ENCODE measurements around the gene RAD51.

RAD51 gene

DNA sequence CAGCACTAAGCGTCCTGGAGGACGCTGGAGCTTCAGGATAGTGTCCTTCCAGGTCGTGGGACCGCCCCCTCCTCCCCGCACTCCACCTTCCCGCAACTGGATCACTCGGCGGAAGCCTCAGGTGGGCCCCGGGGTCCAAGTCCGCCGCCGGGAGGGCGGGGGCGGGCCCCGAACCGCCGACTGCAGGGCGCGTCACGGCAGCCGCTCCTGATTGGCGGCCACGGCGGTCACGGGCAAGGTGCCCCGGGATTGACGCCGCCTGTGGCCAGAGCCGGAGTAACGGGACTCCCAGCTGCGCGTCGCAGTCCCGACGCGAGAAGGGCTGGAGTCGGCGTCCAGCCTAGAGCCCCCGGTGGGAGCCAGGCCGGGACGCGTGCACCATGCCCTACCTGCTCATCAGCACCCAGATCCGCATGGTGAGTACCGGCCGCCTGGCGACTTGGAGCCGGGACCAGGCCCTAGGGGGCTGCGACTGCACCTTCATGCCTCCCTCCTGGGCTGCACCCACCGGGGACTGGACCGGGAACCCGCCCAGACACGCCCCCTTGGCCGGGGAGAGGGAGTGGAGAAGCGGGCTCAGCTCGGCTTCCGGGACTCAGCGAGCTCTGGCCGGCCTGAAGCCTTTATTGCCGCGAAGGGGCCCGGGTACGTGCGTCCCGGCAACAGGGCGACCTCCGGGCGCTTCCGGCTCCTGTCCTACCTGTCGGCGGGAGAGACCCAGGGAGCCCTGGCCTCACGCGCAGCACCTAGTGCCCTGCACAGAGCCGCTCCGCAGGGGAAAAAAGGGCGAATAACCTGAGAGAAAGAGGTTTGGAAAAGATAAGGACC is 69.0 kb downstream of the RAD51 start, which contains the start of gene GCHFR:
Gene GCHFR (plus strand): TSS at position 268 of the 828 bp plus-strand sequence. CDS start 113 bp downstream, at position 381.
- no peak for DNase-seq

DNA sequence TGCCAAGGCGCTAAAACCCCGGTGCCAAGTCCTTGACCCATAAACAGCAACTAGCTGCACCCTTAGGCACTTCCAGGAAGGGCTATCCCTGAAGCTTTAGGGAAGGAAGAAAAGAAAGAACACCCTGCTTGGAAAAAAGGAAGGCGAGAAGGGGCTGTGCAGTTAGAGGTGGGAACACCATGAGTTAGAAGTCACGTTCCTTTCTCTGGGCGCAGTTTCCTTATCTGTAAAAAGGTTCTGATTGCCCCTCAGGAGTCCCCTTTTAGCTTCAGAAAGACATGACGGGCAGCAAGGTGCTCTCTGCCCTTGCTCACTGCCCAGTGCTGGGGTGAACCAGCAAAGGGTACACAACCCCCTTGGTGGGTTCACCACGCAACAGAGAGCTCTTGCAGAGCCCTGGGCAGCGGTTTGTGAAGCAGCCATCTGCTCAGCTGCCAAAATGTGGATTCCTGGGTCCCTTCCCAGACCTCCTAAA is 69.7 kb downstream of the RAD51 start:
- no peak for DNase-seq

DNA sequence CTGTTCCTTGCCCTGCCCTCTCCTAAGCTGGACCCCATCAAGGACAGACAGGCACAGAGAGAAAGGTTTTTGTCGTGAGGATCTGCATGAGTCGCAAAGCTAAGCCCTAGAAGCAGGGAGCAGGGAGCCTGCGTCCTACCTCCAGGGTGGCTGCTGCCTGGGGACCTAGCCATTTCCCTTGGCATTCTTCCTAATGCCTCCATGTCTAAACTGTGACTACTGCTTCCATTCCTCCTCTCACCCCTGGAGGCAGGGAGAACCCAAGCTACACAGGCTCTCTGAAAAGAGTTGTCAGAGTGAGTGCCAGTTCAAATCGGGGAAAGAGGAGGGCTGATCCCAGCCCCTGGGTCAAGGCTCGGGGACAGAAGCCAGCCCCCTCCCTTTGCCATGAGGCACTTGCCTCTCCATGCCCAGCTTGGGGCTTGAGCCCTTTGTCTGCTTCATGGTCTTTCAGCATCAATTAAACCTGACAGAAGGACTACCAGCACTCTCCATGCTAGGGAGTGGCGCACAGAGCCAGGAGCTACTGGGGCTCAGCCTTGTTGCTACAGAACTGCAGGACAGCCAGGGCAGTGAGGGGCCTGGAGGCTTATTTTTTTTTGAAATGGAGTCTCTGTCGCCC is 71.3 kb downstream of the RAD51 start:
- no peak for DNase-seq

DNA sequence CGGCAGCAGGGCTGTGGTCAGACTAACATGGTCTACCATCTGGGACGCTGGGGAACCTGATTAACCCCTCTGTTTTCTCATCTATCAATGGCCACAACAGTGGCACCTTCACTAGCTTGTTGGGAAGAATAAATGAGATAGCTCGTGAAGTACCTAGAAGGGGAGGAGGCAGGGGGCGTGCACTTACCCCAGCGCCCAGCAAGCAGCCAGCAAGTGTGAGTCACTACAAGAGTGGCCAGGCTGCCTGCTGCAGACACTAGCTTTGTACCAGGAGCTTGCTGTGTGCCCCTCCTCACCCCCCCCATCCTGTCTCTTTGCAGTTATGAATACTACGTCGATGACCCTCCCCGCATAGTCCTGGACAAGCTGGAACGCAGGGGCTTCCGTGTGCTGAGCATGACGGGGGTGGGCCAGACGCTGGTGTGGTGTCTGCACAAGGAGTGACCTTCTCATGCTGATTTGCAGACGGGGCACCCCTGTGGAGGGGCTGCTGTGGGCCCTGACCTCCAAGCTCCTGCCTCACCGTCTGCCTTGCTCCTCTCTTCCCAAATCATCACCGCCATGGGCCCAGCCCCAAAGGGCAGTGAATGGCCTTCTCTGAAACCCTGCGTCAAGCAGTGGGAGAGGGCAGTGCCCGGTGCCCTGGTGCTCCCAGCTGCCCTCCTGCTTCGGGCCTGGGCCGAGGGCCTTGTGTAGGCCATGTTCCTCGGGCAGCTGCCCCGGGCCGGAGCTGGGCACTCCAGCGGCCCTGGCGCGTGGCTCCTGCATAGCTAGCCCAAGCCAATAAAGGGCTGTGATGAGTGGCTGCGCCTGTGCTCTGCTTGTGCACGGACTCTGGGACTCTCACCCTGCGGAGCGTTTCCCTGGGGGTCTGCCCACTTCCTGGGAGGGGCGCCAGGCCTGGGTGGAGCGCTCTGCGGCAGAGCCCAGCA is 72.2 kb downstream of the RAD51 start:
- DNase-seq: no peak

DNA sequence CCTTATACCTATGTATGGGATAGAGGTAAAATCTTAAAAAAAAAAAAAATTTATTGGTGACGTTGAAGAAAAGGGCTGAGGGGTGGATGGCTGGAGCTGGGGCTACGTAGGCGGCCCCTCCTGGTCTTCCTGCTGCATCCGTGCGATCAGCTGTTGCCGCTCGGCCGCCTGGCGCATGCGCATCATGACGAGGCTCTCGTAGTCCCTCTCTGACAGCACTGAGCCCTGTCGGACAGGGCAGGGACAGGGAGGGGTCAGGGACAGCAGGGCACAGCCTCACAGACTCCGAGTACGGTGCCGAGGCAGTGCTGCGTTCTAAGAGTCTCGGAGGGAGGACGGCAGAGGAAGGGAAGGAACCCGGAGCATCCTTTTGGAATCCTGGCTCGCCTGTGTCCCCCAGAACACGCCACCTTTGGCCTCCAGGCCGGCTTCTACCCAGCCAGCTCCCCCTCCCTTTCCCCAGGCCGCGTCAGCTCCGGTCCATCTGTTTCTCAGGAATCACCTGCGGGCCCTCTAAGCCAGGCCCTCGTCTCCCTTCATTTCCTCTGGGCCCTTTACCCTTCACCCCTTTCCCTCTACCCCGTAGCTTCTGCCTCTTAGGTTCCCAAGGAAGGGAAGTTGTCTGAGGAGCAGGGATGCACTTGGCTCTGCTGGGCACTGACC is 73.0 kb downstream of the RAD51 start:
- DNase-seq: no peak

DNA sequence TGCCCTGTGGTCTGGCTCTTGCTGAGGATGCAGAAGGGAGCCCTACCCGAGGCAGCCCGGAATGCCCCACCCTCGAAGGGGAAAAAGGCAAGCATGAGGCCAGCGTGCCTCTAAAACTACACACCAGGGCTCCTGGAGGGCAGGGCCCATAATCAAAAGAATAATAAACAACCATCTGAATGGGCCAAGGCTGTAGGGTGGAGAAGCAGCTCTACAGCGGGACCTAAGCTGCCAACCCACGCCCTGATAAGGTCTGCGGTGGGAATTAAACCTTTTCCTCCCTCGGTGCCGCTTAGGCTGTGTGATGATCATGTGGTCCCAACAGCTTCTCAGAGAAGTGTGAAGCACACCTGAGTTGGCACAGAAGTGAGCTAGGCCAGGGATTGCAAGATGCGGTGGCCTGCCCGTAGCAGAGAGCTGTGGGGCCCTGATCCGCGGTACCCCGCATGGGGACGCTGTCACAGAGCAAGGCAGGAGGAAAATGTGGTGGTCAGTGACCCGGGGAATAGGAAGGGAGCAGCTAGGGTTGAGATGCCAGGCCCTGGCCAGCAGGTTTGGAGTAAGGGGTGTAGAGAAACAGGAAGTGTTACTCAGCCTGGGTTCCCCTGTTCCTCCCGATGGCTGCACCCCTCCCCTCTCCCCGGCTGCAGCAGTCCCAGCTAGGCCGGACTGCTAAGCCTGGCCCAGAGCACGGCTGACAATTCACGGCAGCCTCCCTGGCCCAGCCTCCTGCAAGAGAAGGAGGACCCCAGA is 73.7 kb downstream of the RAD51 start:
- DNase-seq: no peak

DNA sequence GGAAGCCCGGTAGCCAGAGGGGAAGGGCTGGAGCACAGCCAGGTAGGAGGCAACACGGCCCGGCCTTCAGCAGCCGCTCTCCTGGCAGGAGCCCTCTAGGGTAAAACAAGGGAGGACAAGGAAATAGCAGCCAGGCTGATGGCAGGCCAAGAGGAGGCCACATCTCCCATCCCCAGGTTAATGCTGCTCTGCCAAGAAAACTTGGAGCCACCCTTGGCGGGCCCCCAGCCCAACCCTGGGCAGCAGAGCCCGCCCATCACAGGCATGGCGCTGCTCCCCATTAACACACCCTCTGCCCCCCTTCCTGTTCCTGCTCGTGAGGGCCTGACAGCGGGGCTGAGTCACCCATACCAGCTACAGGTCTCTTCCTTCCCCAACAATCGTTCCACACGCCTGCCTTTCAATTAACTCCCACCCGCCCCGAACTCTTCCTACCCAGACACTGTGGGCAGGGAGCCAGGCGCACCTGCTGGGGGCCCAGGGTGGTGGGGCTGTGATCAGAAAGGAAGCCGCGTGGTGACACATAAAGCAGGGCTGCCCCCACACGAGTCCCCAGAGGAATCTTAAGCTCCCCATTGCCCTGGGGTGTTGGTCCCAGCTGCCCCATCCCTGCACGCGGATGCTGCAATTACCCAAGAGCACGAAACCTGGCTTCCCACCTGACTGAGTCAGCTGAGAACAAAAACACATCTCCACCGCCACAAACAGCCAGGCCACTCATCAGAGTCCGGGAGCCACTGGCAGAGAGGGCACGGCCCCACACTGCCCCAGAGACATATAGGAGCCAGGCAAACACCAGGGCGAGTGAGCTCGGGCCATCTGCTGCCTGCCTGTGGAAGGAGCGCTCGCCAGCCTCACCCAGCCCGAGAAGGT is 74.5 kb downstream of the RAD51 start, which contains the start of gene C15orf62:
Gene C15orf62 (plus strand): TSS at position 707 of the 873 bp plus-strand sequence. CDS start 516 bp downstream, outside the sequence.
- DNase-seq: no peak

DNA sequence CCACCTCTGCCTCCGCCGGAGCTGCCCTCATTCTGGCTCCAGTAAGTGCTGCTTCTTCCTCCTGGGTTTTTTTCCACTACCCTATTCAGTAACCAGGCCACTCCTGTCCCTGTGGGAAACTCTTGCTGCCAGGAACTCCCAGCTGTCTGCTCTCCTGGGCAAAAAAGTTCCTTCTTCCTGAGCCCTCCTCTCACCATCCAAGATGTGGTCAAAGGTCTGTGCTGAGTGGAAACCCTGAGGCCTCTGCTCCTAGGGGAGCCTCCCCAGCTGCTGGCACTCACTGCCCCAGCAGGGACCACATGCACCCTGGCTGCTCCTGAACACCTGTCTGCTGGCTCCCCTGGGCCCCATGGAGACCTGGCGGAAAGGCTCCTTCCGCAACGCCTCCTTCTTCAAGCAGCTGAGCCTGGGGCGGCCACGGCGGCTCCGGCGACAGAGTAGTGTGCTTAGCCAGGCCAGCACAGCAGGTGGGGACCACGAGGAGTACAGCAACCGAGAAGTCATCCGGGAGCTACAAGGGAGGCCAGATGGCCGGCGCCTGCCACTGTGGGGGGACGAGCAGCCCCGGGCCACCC is 75.3 kb downstream of the RAD51 start:
- DNase-seq: no peak

DNA sequence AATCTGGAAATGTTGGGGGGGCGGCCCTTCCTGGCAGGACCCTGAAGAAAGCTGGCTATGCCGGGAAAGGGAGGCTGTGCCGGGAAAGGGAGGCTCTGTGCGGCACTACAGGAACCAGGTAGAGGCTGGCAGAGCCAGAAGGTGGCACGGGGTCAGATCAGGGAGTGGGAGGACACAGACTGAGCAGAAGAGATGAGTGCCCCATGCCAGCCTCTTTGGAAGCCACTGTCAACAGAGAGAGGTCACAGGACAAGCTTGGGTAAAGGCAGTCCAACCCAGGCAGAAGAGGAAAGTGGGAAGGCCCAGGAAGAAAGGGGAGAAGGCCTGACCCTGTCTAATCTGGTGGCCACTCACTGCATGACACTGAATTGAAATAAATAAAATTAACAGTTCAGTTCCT is 76.3 kb downstream of the RAD51 start:
- DNase-seq: no peak

DNA sequence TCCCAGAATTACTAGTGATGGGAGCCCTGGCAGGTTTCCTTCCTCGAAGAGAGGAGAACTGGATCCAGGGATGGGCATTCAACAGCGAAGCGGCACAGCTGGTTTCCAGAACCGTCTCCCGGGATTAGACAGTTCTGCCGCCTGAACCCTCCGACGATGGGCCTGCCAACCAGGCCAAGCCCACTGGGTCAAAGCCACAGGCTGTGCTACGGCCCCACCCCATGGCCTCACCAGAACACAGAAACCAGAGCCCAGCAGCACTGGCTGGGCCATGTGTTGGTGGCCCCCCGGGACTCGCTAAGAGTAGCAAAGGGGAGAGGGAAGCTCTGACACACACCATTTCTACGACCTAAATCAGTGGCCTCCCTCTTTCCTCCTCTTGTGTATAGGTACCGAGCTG is 77.0 kb downstream of the RAD51 start:
- no peak for DNase-seq

DNA sequence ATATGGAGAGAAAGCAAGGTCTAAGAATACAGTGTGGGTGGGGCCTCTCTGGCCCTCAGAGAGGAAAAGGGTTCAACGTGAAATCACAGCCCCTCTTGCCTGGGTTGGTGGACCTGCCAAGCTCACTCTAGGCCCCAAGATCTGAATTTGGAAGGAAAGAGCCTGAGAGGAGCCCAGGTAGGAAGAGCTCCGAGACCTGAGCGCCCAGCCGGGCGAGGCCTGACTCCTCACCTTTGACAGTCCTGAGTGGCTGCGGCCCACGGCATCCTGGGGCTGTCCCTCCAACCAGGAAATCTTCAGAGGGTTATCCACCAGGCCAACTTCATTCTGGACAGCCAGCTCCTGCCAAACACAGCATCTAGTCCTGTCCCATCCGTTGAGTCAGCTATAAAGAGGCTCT is 78.5 kb downstream of the RAD51 start:
- DNase-seq: no peak

DNA sequence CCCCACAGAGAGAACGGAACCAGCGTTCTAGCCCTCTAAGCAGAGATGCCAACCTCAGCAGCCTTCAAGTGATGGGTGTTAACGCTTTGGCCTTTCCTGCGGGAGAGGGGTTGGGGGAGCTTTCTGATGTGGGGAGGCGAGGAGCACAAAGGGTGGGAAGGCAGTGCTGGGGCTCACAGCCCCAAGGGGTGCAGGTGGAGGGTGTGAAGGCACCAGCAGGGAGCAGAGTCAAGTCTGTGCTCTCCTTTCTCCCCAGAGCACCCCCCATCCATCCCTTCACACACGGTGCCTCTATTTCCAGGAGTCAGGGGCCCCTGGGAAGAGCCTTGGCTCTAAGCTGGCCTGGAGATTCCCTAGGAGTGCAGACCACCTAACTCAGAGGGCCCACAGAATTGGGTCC is 78.9 kb downstream of the RAD51 start:
- no peak for DNase-seq

DNA sequence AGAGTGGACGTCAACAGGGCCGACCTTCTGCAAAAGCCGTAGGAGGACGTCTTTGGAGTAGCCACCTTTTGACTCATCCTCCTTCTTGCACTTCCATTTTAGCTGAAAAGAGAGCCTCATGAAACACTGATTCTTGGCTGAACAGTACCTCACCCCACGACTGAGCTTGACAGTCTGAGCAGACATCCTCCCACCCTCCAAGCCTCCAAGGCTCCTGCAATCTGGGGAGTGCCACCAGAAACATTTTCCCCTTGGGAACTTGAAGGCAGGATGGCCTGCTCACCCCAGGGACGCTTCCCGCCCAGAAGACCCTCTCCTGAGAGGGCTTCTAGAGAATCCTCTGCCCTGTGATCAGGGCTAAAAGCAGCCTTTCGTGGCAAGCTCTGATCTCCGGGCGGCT is 80.0 kb downstream of the RAD51 start:
- no peak for DNase-seq

DNA sequence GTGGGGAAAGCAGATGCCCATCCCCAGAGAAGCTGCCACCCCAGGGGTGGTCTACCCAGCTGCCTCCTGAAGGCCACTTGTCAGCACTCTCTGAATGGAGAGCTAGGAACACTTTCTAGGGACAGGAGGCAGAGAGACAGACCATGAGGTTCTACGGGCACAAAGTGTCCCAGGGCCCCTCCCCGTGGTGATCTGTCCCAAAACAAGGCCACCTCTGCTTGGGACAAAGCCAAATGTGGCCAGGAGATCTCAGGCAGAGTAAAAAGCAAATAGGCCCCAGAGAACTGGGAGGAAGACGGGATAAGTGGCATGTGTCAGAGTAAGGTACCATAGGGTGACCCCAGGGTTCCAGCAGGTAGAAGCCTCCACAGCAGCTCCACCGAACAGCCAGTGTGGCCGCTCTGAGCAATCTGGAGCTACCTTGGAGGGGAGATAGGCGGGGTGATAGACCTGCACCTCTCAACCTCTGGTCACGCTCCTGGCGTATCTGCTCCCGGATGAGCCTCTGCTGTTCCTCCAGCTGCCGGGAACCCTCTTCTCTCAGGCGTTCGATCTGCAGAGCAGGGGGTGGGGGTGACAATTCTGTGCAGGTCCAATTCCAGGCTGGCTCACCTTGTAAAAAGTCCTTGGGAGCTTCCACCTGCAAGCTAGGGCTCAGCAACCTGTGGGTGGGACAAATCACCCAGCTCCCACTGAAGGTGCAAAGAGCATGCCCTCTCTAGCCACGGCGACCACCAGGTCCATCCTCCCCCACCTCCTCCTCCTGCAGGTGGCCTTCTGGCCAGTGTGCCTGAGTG is 81.0 kb downstream of the RAD51 start:
- no peak for DNase-seq

DNA sequence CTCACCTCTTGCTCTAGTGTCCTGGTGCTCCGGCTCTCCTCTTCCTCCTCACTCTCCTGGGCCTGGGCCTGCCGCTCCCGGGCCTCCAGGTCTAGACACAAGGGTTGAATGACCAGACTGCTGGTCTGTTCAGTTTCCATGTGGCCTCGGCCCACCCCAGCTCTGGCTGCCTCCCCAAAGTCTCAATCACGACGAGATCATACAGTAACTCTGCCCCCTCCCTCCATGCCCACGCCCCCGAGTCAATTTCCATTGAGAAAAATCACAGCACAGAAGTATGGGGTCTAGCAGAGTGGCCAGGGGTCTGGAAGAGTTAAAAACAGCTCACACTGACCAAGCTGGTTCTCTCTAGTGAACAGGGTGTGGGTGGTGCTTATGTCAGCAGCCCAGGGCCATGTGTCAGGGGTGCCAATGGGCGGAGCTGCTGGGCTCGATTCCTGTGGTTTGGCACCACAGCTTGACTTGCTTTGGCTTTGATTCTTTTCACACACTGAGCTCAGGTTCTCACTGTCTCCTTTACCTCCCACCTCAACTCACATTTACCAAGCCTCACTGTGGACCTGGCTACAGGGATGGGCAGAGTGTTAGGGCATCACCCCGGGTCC is 81.7 kb downstream of the RAD51 start:
- no peak for DNase-seq
